Fibroblast of lung (primary cell): ENCODE results near the gene ATP2B3. TPM values are rescaled to one million over a fixed set of nuclear protein-coding genes. Genes with fewer than 3 reads are reported as not detected.

Experiments used
- DNase-seq, 2 donors: peaks; one replicate each; pipeline versions ENCODE4 v3.0.0 to v3.0.0-alpha.2; 2010; ENCODE audit warnings: low read depth in 2 of 2
- H2AFZ ChIP-seq: 2 replicates; pipeline ENCODE4 v1.5.1; 2012; ENCODE audit warnings: low read length, control low read depth, inconsistent platforms
- H3K27ac ChIP-seq: 2 replicates; pipeline ENCODE4 v1.5.1; 2011; ENCODE audit warnings: low read length, control low read depth; ENCODE audit not compliant: insufficient read depth
- H3K27me3 ChIP-seq: 2 replicates; pipeline ENCODE4 v1.5.1; 2011; ENCODE audit warnings: mild to moderate bottlenecking, low read length; ENCODE audit not compliant: control insufficient read depth, insufficient read depth
- H3K36me3 ChIP-seq: 2 replicates; pipeline ENCODE4 v1.5.1; 2011; ENCODE audit warnings: low read length; ENCODE audit not compliant: control insufficient read depth, insufficient read depth
- H3K4me1 ChIP-seq: 2 replicates; pipeline ENCODE4 v1.5.1; 2011; ENCODE audit warnings: low read length; ENCODE audit not compliant: control insufficient read depth, insufficient read depth; ENCODE audit errors: extremely low read depth
- H3K4me2 ChIP-seq: 2 replicates; pipeline ENCODE4 v1.5.1; 2011; ENCODE audit warnings: low read length, control low read depth; ENCODE audit not compliant: insufficient read depth; ENCODE audit errors: extremely low read depth
- H3K4me3 ChIP-seq, 4 experiments: fragments of 200-600 bp in 1 of 4; sonication (generic) in 1 of 4; replicated peaks in 1 of 4; 2 replicates each; pipeline ENCODE4 v1.5.1; 2011 to 2016; ENCODE audit warnings: low read length in 4 of 4, low read depth in 3 of 4, mild to moderate bottlenecking in 3 of 4, control low read depth in 2 of 4, inconsistent platforms in 1 of 4, mixed read lengths in 1 of 4; ENCODE audit not compliant: insufficient read depth in 1 of 4; ENCODE audit errors: control extremely low read depth in 1 of 4
- H3K79me2 ChIP-seq: 2 replicates; pipeline ENCODE4 v1.5.1; 2012; ENCODE audit warnings: mild to moderate bottlenecking, low read length, inconsistent platforms; ENCODE audit not compliant: control insufficient read depth, insufficient read depth
- H3K9ac ChIP-seq: 2 replicates; pipeline ENCODE4 v1.5.1; 2011; ENCODE audit warnings: mild to moderate bottlenecking, low read length, control low read depth; ENCODE audit not compliant: insufficient read depth
- H3K9me3 ChIP-seq: 2 replicates; pipeline ENCODE4 v1.5.1; 2012; ENCODE audit warnings: low read depth, low read length; ENCODE audit not compliant: control insufficient read depth, insufficient read depth
- H4K20me1 ChIP-seq: 2 replicates; pipeline ENCODE4 v1.5.1; 2011; ENCODE audit warnings: low read length; ENCODE audit not compliant: control insufficient read depth, insufficient read depth; ENCODE audit errors: extremely low read depth
- CTCF ChIP-seq, 2 donors: IDR thresholded peaks in 1 of 2; conservative IDR thresholded peaks in 1 of 2; 1 replicate in 1 of 2; 2 replicates in 1 of 2; pipeline ENCODE4 v1.5.1; 2011 to 2012; ENCODE audit warnings: low read length in 2 of 2, control low read depth in 1 of 2, inconsistent platforms in 1 of 2, low read depth in 1 of 2, mild to moderate bottlenecking in 1 of 2
- EZH2 ChIP-seq: IDR thresholded peaks from 2 replicates; pipeline ENCODE4 v1.5.1; 2012; ENCODE audit warnings: low read length, control low read depth, mild to moderate bottlenecking; ENCODE audit errors: missing control alignments
- polyA plus RNA-seq, 2 donors: library from polyadenylated mRNA; depleted of rRNA in 1 of 2; stranded (reverse) in 1 of 2; unstranded in 1 of 2; fragments of >200 nt; gene quantifications; 2 replicates each; pipeline ENCODE4 v1.2.1, GENCODE V29; 2011 to 2012; ENCODE audit warnings: missing spikeins in 1 of 2
- total RNA-seq: library from RNA; depleted of rRNA; stranded (reverse); fragments of >200 nt; gene quantifications from 2 replicates; pipeline ENCODE4 v1.2.1, GENCODE V29; 2014

The ATP2B3 gene
- total and polyA plus RNA-seq, 2 donors (not counting 1 experiment from before 2014, with no cell fraction given), result not detected

GRCh38 chrX:153499341-153499740, 18.1 kb upstream of the ATP2B3 start:
- no peak overlapping the region for H2AFZ ChIP-seq
- H3K79me2 ChIP-seq, result no peaks in the 10 kb centered on the region
- no peaks in the 10 kb centered on the region for H3K9me3 ChIP-seq
- no peak overlapping the region for H3K9ac ChIP-seq
- H4K20me1 ChIP-seq, result no peaks in the 10 kb centered on the region
- no peaks in the 10 kb centered on the region for H3K36me3 ChIP-seq
- TF ChIP-seq EZH2 (no peak), CTCF (conservative IDR thresholded peaks at IDR 0.05 in 1 of 2, IDR thresholded peaks at IDR 0.05 in 1 of 2; ENCODE audit: low read depth in 1 of 2, low read length in 2 of 2) (no peak)
- DNase-seq, result no peak
- H3K4me3 ChIP-seq, result no peak overlapping the region
- H3K27me3 ChIP-seq, result no peaks in the 10 kb centered on the region
- H3K4me1 ChIP-seq, result peaks cover 3% of the 10 kb centered on the region
- H3K27ac ChIP-seq, result no peak overlapping the region
- no peak overlapping the region for H3K4me2 ChIP-seq

GRCh38 chrX:153499876-153500275, 17.6 kb upstream of the ATP2B3 start:
- no peak overlapping the region for H3K9ac ChIP-seq
- H3K4me1 ChIP-seq, result peaks cover 3% of the 10 kb centered on the region
- H3K27ac ChIP-seq, result no peak overlapping the region
- H3K36me3 ChIP-seq, result no peaks in the 10 kb centered on the region
- H3K27me3 ChIP-seq, result no peaks in the 10 kb centered on the region
- no peaks in the 10 kb centered on the region for H4K20me1 ChIP-seq
- DNase-seq, result no peak
- no peak overlapping the region for H3K4me2 ChIP-seq
- no peak overlapping the region for H3K4me3 ChIP-seq
- H3K9me3 ChIP-seq, result no peaks in the 10 kb centered on the region
- no peak for TF ChIP-seq EZH2
- no peak overlapping the region for H2AFZ ChIP-seq
- H3K79me2 ChIP-seq, result no peaks in the 10 kb centered on the region

GRCh38 chrX:153500676-153501280, 16.7 kb upstream of the ATP2B3 start:
- Histone ChIP-seq H3K4me3 (no peak overlapping the region), H3K9me3 (no peaks in the 10 kb centered on the region), H3K36me3 (no peaks in the 10 kb centered on the region), H3K4me2 (no peak overlapping the region), H3K27me3 (no peaks in the 10 kb centered on the region), H3K27ac (no peak overlapping the region), H4K20me1 (no peaks in the 10 kb centered on the region), H3K79me2 (no peaks in the 10 kb centered on the region), H3K4me1 (no peaks in the 10 kb centered on the region), H2AFZ (no peak overlapping the region), H3K9ac (no peak overlapping the region)
- DNase-seq, result no peak
- TF ChIP-seq EZH2, result no peak
- TF ChIP-seq CTCF (conservative IDR thresholded peaks at IDR 0.05 in 1 of 2, IDR thresholded peaks at IDR 0.05 in 1 of 2; ENCODE audit: low read depth in 1 of 2, low read length in 2 of 2), result no peak
